ENCODE measurements around the gene VMP1.
A peak's percentile ranks its signal among the peaks of the same experiment; 100 is the strongest.
"Not testable (repeated sequence)": the region's sequence is repeated elsewhere in the genome, so short reads cannot be mapped to it uniquely, and the experiment has no call there.

VMP1 gene

GRCh38 chr17:59848778-59849177 lies 141.3 kb downstream of the VMP1 start:
- no peaks in the 10 kb centered on the region for H3K9me3 ChIP-seq
- peak overlapping the region; percentile 41 to 48 for H3K4me3 ChIP-seq (ENCODE audit: low read depth in 1 of 2, low read length in 1 of 2)
- peaks cover 4% of the 10 kb centered on the region for H3K36me3 ChIP-seq
- H3K27me3 ChIP-seq, result no peaks in the 10 kb centered on the region
- TF ChIP-seq CTCF (IDR thresholded peaks at IDR 0.05), result no peak
- H3K4me1 ChIP-seq (ENCODE audit: control insufficient read depth in 1 of 2, insufficient read depth in 1 of 2, low read depth in 1 of 2, low read length in 1 of 2), result peaks cover 41 to 55% of the 10 kb centered on the region in 2 experiments
- peak overlapping the region; percentile 89 for H3K27ac ChIP-seq

GRCh38 chr17:59850311-59850710 lies 142.9 kb downstream of the VMP1 start:
- not testable (repeated sequence) for H3K9me3 ChIP-seq; H3K27me3 ChIP-seq; H3K27ac ChIP-seq; H3K36me3 ChIP-seq; H3K4me3 ChIP-seq (ENCODE audit: low read depth in 1 of 2, low read length in 1 of 2)
- peaks cover 41 to 55% of the 10 kb centered on the region in 2 experiments for H3K4me1 ChIP-seq (ENCODE audit: control insufficient read depth in 1 of 2, insufficient read depth in 1 of 2, low read depth in 1 of 2, low read length in 1 of 2)

GRCh38 chr17:59851439-59852375 lies 144.3 kb downstream of the VMP1 start:
- no peaks in the 10 kb centered on the region for H3K9me3 ChIP-seq
- peak overlapping the region; percentile 39 for H3K27ac ChIP-seq
- no peaks in the 10 kb centered on the region for H3K27me3 ChIP-seq
- no peak for TF ChIP-seq CTCF (IDR thresholded peaks at IDR 0.05)
- no peak overlapping the region for H3K4me3 ChIP-seq (ENCODE audit: low read depth in 1 of 2, low read length in 1 of 2)
- peaks cover 3% of the 10 kb centered on the region for H3K36me3 ChIP-seq
- peaks cover 35 to 43% of the 10 kb centered on the region in 2 experiments for H3K4me1 ChIP-seq (ENCODE audit: control insufficient read depth in 1 of 2, insufficient read depth in 1 of 2, low read depth in 1 of 2, low read length in 1 of 2)

GRCh38 chr17:59852847-59853167 lies 145.4 kb downstream of the VMP1 start:
- H3K36me3 ChIP-seq; H3K27ac ChIP-seq; H3K9me3 ChIP-seq; H3K4me3 ChIP-seq (ENCODE audit: low read depth in 1 of 2, low read length in 1 of 2); H3K27me3 ChIP-seq: not testable (repeated sequence)
- peaks cover 25 to 32% of the 10 kb centered on the region in 2 experiments for H3K4me1 ChIP-seq (ENCODE audit: control insufficient read depth in 1 of 2, insufficient read depth in 1 of 2, low read depth in 1 of 2, low read length in 1 of 2)

GRCh38 chr17:59853168-59853918 lies 145.9 kb downstream of the VMP1 start:
- Histone ChIP-seq H3K4me3 (ENCODE audit: low read depth in 1 of 2, low read length in 1 of 2) (no peak overlapping the region), H3K27ac (no peak overlapping the region), H3K27me3 (no peaks in the 10 kb centered on the region), H3K36me3 (peaks cover 3% of the 10 kb centered on the region), H3K9me3 (no peaks in the 10 kb centered on the region), H3K4me1 (ENCODE audit: control insufficient read depth in 1 of 2, insufficient read depth in 1 of 2, low read depth in 1 of 2, low read length in 1 of 2) (peaks cover 19 to 26% of the 10 kb centered on the region in 2 experiments)
- no peak for TF ChIP-seq CTCF (IDR thresholded peaks at IDR 0.05)

GRCh38 chr17:59853919-59854729 lies 146.7 kb downstream of the VMP1 start:
- H3K4me3 ChIP-seq (ENCODE audit: low read depth in 1 of 2, low read length in 1 of 2); H3K36me3 ChIP-seq; H3K27ac ChIP-seq; H3K9me3 ChIP-seq; H3K27me3 ChIP-seq: not testable (repeated sequence)
- peaks cover 12 to 19% of the 10 kb centered on the region in 2 experiments for H3K4me1 ChIP-seq (ENCODE audit: control insufficient read depth in 1 of 2, insufficient read depth in 1 of 2, low read depth in 1 of 2, low read length in 1 of 2)
